Endometrial microvascular endothelial cells (primary cell): ENCODE measurements around the gene RBBP6. TPM values are rescaled to one million over a fixed set of nuclear protein-coding genes. Genes with fewer than 3 reads are reported as not detected.
"Not testable (repeated sequence)": the region's sequence is repeated elsewhere in the genome, so short reads cannot be mapped to it uniquely, and the experiment has no call there.

Experiments
- in situ Hi-C: cut with HindIII; loops from 2 replicates; pipeline ENCODE4 v1.10.0; 2017; ENCODE audit warnings: low sequenced_read_pairs, low pct_unique_long_range_greater_than_20kb; ENCODE audit errors: inconsistent ontology term
- total RNA-seq: library from RNA; depleted of rRNA; stranded (reverse); fragments of >200 nt; gene quantifications from one replicate; pipeline ENCODE4 v1.2.3, GENCODE V29; 2015; ENCODE audit errors: inconsistent ontology term

RBBP6 gene
- total RNA-seq, 1 donor from 2014 or later = 16.2 TPM

- in situ Hi-C loops = no loop called here
These were observed 73.3 kb downstream of the RBBP6 start for GRCh38 chr16:24612656-24613055.

- in situ Hi-C loops = not testable (repeated sequence)
These were observed 73.9 kb downstream of the RBBP6 start for GRCh38 chr16:24613267-24613666.

- in situ Hi-C loops = no loop called here
These were observed 78.1 kb downstream of the RBBP6 start for GRCh38 chr16:24617502-24617901.

Other genes starting within 250 kb of the RBBP6 start
- gene TNRC6A, start 190.1 kb downstream of the RBBP6 start, total RNA-seq = 32.1 TPM